Hepatocyte (in vitro differentiated cells): ENCODE results near the gene JDP2. TPM values are rescaled to one million over a fixed set of nuclear protein-coding genes. Genes with fewer than 3 reads are reported as not detected.

Experiments used
- DNase-seq: peaks from one replicate; pipeline ENCODE4 v3.0.0-alpha.2; 2016; ENCODE audit warnings: low spot score
- H2AFZ ChIP-seq: fragments of 200-600 bp; sonication (generic); 2 replicates; pipeline ENCODE4 v1.6.0; 2016; ENCODE audit warnings: antibody characterized with exemption, mild to moderate bottlenecking
- H3K27ac ChIP-seq: fragments of 200-600 bp; sonication (generic); 2 replicates; pipeline ENCODE4 v1.5.1; 2016; ENCODE audit warnings: mild to moderate bottlenecking
- H3K27me3 ChIP-seq: fragments of 200-600 bp; sonication (generic); 2 replicates; pipeline ENCODE4 v1.6.1; 2016
- H3K36me3 ChIP-seq: fragments of 200-600 bp; sonication (generic); replicated peaks from 2 replicates; pipeline ENCODE4 v1.5.1; 2016; ENCODE audit warnings: low read depth; ENCODE audit not compliant: insufficient read depth
- H3K4me1 ChIP-seq: fragments of 200-600 bp; sonication (generic); 2 replicates; pipeline ENCODE4 v1.5.1; 2016; ENCODE audit warnings: mild to moderate bottlenecking, moderate library complexity; ENCODE audit not compliant: insufficient read depth
- H3K4me2 ChIP-seq: fragments of 200-600 bp; sonication (generic); 2 replicates; pipeline ENCODE4 v1.6.0; 2016
- H3K4me3 ChIP-seq: fragments of 200-600 bp; sonication (generic); 2 replicates; pipeline ENCODE4 v1.5.1; 2016; ENCODE audit warnings: mild to moderate bottlenecking
- H3K79me2 ChIP-seq: fragments of 200-600 bp; sonication (generic); 2 replicates; pipeline ENCODE4 v1.6.0; 2017; ENCODE audit warnings: mild to moderate bottlenecking
- H3K9me2 ChIP-seq: fragments of 200-600 bp; sonication (generic); replicated peaks from 2 replicates; pipeline ENCODE4 v1.6.0; 2017; ENCODE audit warnings: mild to moderate bottlenecking; ENCODE audit not compliant: insufficient read depth
- H3K9me3 ChIP-seq: fragments of 200-600 bp; sonication (generic); 2 replicates; pipeline ENCODE4 v1.5.1; 2016; ENCODE audit warnings: low read depth, mild to moderate bottlenecking
- H4K20me1 ChIP-seq: fragments of 200-600 bp; sonication (generic); 2 replicates; pipeline ENCODE4 v1.6.0; 2016; ENCODE audit warnings: mild to moderate bottlenecking; ENCODE audit not compliant: insufficient read depth, poor library complexity, severe bottlenecking
- CTCF ChIP-seq: fragments of 200-600 bp; sonication (generic); IDR thresholded peaks from 2 replicates; pipeline ENCODE4 v1.5.1; 2016; ENCODE audit warnings: antibody characterized with exemption, mild to moderate bottlenecking; ENCODE audit not compliant: poor library complexity
- EZH2 ChIP-seq: fragments of 200-600 bp; sonication (generic); IDR thresholded peaks from 2 replicates; pipeline ENCODE4 v1.6.1; 2016; ENCODE audit warnings: antibody characterized with exemption, mild to moderate bottlenecking, borderline replicate concordance
- EZH2phosphoT487 ChIP-seq: fragments of 200-600 bp; sonication (generic); IDR thresholded peaks from one replicate; pipeline ENCODE4 v1.6.1; 2018; ENCODE audit warnings: antibody characterized with exemption, mild to moderate bottlenecking, low read depth, moderate library complexity; ENCODE audit not compliant: unreplicated experiment, severe bottlenecking
- WGBS: methylation state at CpG from one replicate; pipeline ENCODE4 v1.1.6; 2016; ENCODE audit warnings: low lambda C conversion rate; ENCODE audit errors: missing lambda C conversion rate; 5-methylcytosine and 5-hydroxymethylcytosine counted together
- polyA plus RNA-seq: library from polyadenylated mRNA; unstranded; fragments of >200 nt; fragmentation: Nextera tagmentation; extraction: Ambion mirVana; gene quantifications from 2 replicates; pipeline ENCODE4 v1.2.1, GENCODE V29; 2016
- total RNA-seq: library from RNA; depleted of rRNA; stranded (reverse); fragments of >200 nt; gene quantifications from 2 replicates; pipeline ENCODE4 v1.2.3, GENCODE V29; 2014

Gene JDP2
- total and polyA plus RNA-seq, 2 experiments from 2014 or later: 68.9 to 85.4 TPM

- Histone ChIP-seq H3K27ac (no peak overlapping the region), H3K4me3 (no peak overlapping the region), H3K79me2 (peaks cover 52% of the 10 kb centered on the region), H3K4me2 (no peak overlapping the region), H3K4me1 (peaks cover 19% of the 10 kb centered on the region), H2AFZ (no peak overlapping the region), H3K36me3 (no peaks in the 10 kb centered on the region), H4K20me1 (peaks cover 41% of the 10 kb centered on the region), H3K27me3 (no peaks in the 10 kb centered on the region), H3K9me2 (no peaks in the 10 kb centered on the region), H3K9me3 (no peaks in the 10 kb centered on the region)
- no peak for DNase-seq
- no peak for TF ChIP-seq EZH2
- TF ChIP-seq EZH2phosphoT487: no peak
- TF ChIP-seq CTCF: no peak
- WGBS: 87% methylated on average over 6 of the region's 6 CpGs
These were observed 32.6 kb downstream of the JDP2 start for GRCh38 chr14:75460394-75460793.

GRCh38 chr14:75461303-75461702, 33.5 kb downstream of the JDP2 start:
- Histone ChIP-seq H3K9me2 (no peaks in the 10 kb centered on the region), H4K20me1 (peaks cover 34% of the 10 kb centered on the region), H2AFZ (no peak overlapping the region), H3K9me3 (no peaks in the 10 kb centered on the region), H3K36me3 (no peaks in the 10 kb centered on the region), H3K79me2 (peaks cover 43% of the 10 kb centered on the region), H3K27ac (no peak overlapping the region), H3K4me2 (no peak overlapping the region), H3K27me3 (no peaks in the 10 kb centered on the region), H3K4me1 (peaks cover 12% of the 10 kb centered on the region), H3K4me3 (no peak overlapping the region)
- no peak for DNase-seq
- 98% methylated on average over 9 of the region's 12 CpGs for WGBS
- TF ChIP-seq EZH2 (no peak), CTCF (no peak), EZH2phosphoT487 (no peak)

GRCh38 chr14:75461755-75462349, 34.0 kb downstream of the JDP2 start:
- no peaks in the 10 kb centered on the region for H3K9me2 ChIP-seq
- H2AFZ ChIP-seq: no peak overlapping the region
- no peaks in the 10 kb centered on the region for H3K9me3 ChIP-seq
- 82% methylated on average over 2 of the region's 2 CpGs for WGBS
- no peak overlapping the region for H3K4me3 ChIP-seq
- no peak overlapping the region for H3K4me2 ChIP-seq
- peaks cover 36% of the 10 kb centered on the region for H4K20me1 ChIP-seq
- TF ChIP-seq EZH2phosphoT487 (no peak), CTCF (no peak), EZH2 (no peak)
- no peak overlapping the region for H3K27ac ChIP-seq
- H3K27me3 ChIP-seq: no peaks in the 10 kb centered on the region
- no peak for DNase-seq
- peaks cover 8% of the 10 kb centered on the region for H3K4me1 ChIP-seq
- peaks cover 41% of the 10 kb centered on the region for H3K79me2 ChIP-seq
- no peaks in the 10 kb centered on the region for H3K36me3 ChIP-seq
